GM12891 (cell line): Measurements from ENCODE around the gene NUDT7.

ENCODE experiments used
- POLR2A ChIP-seq: IDR thresholded peaks from 2 replicates; pipeline ENCODE4 v1.6.1; 2011; ENCODE audit warnings: low read depth, low read length, control low read depth
- POLR2AphosphoS5 ChIP-seq: IDR thresholded peaks from 2 replicates; pipeline ENCODE4 v1.6.1; 2011; ENCODE audit warnings: low read depth, low read length, control low read depth
- TAF1 ChIP-seq: IDR thresholded peaks from 2 replicates; pipeline ENCODE4 v1.6.1; 2011; ENCODE audit warnings: low read depth, low read length, control low read depth

DNA sequence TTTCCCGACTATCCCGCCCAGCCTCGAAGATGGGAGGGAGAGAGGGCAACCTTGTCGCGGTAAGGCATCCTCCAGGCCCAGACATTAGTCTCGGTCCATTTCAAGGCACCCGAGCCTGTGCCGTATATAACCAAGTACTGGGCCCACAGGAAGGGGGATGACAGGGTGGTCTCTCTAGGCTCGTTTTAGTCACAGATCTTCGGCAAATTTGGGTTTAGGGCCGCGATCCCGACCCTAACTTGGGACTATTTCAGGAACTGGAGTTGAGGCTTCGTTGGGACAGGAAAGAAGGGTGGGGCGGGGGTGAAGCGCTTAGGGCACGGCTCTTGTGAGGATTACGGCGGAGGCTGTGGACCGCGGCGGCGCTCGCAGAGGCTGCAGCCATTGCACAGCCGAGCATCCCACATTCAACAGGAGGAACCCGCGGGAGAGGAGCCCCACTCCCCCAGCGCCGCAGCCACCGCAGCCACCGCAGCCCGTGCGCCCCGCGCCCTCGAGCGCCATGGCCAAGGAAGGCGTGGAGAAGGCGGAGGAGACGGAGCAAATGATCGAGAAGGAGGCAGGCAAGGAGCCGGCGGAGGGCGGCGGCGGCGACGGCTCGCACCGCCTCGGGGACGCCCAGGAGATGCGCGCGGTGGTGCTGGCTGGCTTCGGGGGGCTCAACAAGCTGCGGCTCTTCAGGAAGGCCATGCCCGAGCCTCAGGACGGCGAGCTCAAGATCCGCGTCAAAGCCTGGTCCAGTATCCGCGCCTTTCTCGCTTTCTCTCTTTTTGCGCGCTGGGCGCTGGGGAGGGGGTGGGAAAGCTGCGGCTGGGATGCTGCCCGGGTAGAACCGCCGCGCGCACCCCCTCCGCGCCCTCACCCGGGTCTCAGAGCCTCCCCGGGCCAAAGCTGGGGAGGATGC, 66.1 kb downstream of the NUDT7 start, which contains the start of gene VAT1L:
- TF ChIP-seq TAF1 (no peak), POLR2A (no peak), POLR2AphosphoS5 (no peak)
